ENCODE results near the gene DGKQ. TPM values are rescaled to one million over a fixed set of nuclear protein-coding genes. Genes with fewer than 3 reads are reported as not detected.

The DGKQ gene
- total RNA-seq, 1 experiment from 2014 or later, result 14.2 TPM

DNA sequence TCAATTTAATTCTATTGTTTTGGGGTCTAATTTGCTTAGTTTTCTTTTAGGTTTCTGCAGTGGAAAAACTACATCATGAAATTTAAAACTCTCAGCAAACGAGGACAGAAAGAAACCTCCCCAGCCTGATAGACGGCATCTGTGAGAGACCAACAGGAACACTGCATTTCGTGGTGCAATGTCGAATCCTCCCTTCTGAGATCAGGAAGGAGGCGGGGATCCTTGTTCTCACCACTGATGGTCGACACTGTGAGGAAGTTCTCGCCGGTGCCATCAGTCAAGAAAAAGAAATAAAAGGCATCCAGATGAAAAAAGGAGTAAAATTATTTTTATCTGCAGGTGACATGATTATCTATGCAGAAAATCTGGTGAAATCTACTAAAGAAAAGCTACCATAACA lies 57.8 kb downstream of the DGKQ start:
- H3K4me1 ChIP-seq (ENCODE audit: insufficient read depth, low read length), result no peaks in the 10 kb centered on the region
- no peak overlapping the region for H2AFZ ChIP-seq (ENCODE audit: low read length)
- H4K20me1 ChIP-seq (ENCODE audit: low read length), result peaks cover 13% of the 10 kb centered on the region; the same call in 1 of the 2 replicates
- BruUV-seq (replicated peaks), result no TSS peak
- ChIA-PET CTCF (no interaction called here), POLR2A (ENCODE audit: unreplicated experiment) (no interaction called here)
- no peak overlapping the region for H3K9ac ChIP-seq (ENCODE audit: low read length)
- TF ChIP-seq, protein P1, sequence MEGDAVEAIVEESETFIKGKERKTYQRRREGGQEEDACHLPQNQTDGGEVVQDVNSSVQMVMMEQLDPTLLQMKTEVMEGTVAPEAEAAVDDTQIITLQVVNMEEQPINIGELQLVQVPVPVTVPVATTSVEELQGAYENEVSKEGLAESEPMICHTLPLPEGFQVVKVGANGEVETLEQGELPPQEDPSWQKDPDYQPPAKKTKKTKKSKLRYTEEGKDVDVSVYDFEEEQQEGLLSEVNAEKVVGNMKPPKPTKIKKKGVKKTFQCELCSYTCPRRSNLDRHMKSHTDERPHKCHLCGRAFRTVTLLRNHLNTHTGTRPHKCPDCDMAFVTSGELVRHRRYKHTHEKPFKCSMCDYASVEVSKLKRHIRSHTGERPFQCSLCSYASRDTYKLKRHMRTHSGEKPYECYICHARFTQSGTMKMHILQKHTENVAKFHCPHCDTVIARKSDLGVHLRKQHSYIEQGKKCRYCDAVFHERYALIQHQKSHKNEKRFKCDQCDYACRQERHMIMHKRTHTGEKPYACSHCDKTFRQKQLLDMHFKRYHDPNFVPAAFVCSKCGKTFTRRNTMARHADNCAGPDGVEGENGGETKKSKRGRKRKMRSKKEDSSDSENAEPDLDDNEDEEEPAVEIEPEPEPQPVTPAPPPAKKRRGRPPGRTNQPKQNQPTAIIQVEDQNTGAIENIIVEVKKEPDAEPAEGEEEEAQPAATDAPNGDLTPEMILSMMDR (conservative IDR thresholded peaks at IDR 0.05; ENCODE audit: low read depth, low read length), result no peak
- TF ChIP-seq EZH2phosphoT487 (IDR thresholded peaks at IDR 0.05; ENCODE audit: borderline replicate concordance, low read length) (no peak), EZH2 (IDR thresholded peaks at IDR 0.05; ENCODE audit: low read length, unreplicated experiment) (no peak)
- H3K9me3 ChIP-seq (ENCODE audit: low read length), result no peaks in the 10 kb centered on the region
- no peaks in the 10 kb centered on the region for H3K9me2 ChIP-seq (replicated peaks; ENCODE audit: low read length)
- H3F3A ChIP-seq (ENCODE audit: low read length, unreplicated experiment), result no peaks in the 10 kb centered on the region
- no peaks in the 10 kb centered on the region for H3K36me3 ChIP-seq (ENCODE audit: low read depth, low read length)
- no peak overlapping the region for H3K4me3 ChIP-seq (ENCODE audit: low read length)
- H3K27ac ChIP-seq (ENCODE audit: low read length), result no peak overlapping the region
- H3K27me3 ChIP-seq (ENCODE audit: low read length), result no peaks in the 10 kb centered on the region
- peaks cover 65% of the 10 kb centered on the region for H3K79me2 ChIP-seq (ENCODE audit: low read length)
- no peak for ATAC-seq
- no peak for DNase-seq
- no peak overlapping the region for H3K4me2 ChIP-seq (ENCODE audit: low read length)
- intact Hi-C loops (cut with micrococcal nuclease), result no loop called here

DNA sequence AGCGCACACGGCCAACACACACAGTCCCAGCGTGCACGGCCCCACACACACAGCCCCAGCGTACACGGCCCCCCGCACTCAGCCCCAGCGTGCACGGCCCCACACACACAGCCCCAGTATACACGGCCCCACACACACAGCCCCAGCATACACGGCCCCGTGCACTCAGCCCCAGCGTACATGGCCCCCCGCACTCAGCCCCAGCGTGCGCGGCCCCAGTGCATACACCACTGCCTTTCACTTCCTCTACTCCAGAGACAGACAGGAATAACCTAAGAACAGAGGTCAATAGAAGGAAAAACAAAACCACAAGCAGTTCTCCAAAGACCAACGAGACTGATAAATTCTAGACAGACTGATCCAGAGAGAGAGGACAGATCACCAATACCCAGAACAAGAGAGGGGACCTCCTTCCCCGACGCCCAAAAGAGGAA lies 58.3 kb downstream of the DGKQ start:
- intact Hi-C loops (cut with micrococcal nuclease), result no loop called here
- CTCF ChIA-PET, result no interaction called here
- ATAC-seq, result no peak

DNA sequence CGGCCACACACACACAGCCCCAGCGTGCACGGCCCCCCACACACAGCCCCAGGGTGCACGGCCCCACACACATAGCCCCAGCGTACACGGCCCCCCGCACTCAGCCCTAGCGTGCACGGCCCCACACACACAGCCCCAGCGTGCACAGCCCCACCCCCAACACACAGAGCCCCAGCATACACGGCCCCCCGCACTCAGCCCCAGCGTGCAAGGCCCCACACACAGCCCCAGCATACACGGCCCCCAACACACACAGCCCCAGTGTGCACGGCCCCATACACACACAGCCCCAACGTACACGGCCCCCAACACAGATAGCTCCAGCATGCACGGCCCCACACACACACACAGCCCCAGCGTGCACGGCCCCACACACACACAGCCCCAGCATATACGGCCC lies 58.8 kb downstream of the DGKQ start:
- Histone ChIP-seq H3K36me3 (ENCODE audit: low read depth, low read length) (no peaks in the 10 kb centered on the region), H3K9ac (ENCODE audit: low read length) (no peak overlapping the region), H3K9me3 (ENCODE audit: low read length) (no peaks in the 10 kb centered on the region), H3K4me3 (ENCODE audit: low read length) (no peak overlapping the region), H3K27ac (ENCODE audit: low read length) (no peak overlapping the region), H2AFZ (ENCODE audit: low read length) (no peak overlapping the region), H3K9me2 (replicated peaks; ENCODE audit: low read length) (no peaks in the 10 kb centered on the region), H3K4me1 (ENCODE audit: insufficient read depth, low read length) (no peaks in the 10 kb centered on the region), H3F3A (ENCODE audit: low read length, unreplicated experiment) (no peaks in the 10 kb centered on the region), H3K79me2 (ENCODE audit: low read length) (peaks cover 55% of the 10 kb centered on the region), H3K27me3 (ENCODE audit: low read length) (no peaks in the 10 kb centered on the region), H3K4me2 (ENCODE audit: low read length) (no peak overlapping the region), H4K20me1 (ENCODE audit: low read length) (peaks cover 13% of the 10 kb centered on the region; the same call in 1 of the 2 replicates)
- intact Hi-C loops (cut with micrococcal nuclease), result no loop called here
- POLR2A ChIA-PET (ENCODE audit: unreplicated experiment), result no interaction called here
- no peak for DNase-seq
- ATAC-seq, result no peak
- TF ChIP-seq EZH2phosphoT487 (IDR thresholded peaks at IDR 0.05; ENCODE audit: borderline replicate concordance, low read length), result no peak
- TF ChIP-seq EZH2 (IDR thresholded peaks at IDR 0.05; ENCODE audit: low read length, unreplicated experiment), result no peak
- TF ChIP-seq, protein P1 (conservative IDR thresholded peaks at IDR 0.05; ENCODE audit: low read depth, low read length), result no peak
- no TSS peak for BruUV-seq (replicated peaks)
- CTCF ChIA-PET, result no interaction called here

More for the DNA sequence above, 58.3 kb downstream of the DGKQ start:
- TF ChIP-seq EZH2 (IDR thresholded peaks at IDR 0.05; ENCODE audit: low read length, unreplicated experiment), result no peak
- TF ChIP-seq EZH2phosphoT487 (IDR thresholded peaks at IDR 0.05; ENCODE audit: borderline replicate concordance, low read length), result no peak
- TF ChIP-seq, protein P1 (conservative IDR thresholded peaks at IDR 0.05; ENCODE audit: low read depth, low read length), result no peak
- H3K4me1 ChIP-seq (ENCODE audit: insufficient read depth, low read length), result no peaks in the 10 kb centered on the region
- no peak overlapping the region for H3K27ac ChIP-seq (ENCODE audit: low read length)
- H3K4me3 ChIP-seq (ENCODE audit: low read length), result no peak overlapping the region
- H3K36me3 ChIP-seq (ENCODE audit: low read depth, low read length), result no peaks in the 10 kb centered on the region
- no peaks in the 10 kb centered on the region for H3F3A ChIP-seq (ENCODE audit: low read length, unreplicated experiment)
- DNase-seq, result no peak
- H3K9me3 ChIP-seq (ENCODE audit: low read length), result no peaks in the 10 kb centered on the region
- H3K4me2 ChIP-seq (ENCODE audit: low read length), result no peak overlapping the region
- no peaks in the 10 kb centered on the region for H3K9me2 ChIP-seq (replicated peaks; ENCODE audit: low read length)
- peaks cover 13% of the 10 kb centered on the region; the same call in 1 of the 2 replicates for H4K20me1 ChIP-seq (ENCODE audit: low read length)
- peaks cover 60% of the 10 kb centered on the region for H3K79me2 ChIP-seq (ENCODE audit: low read length)
- no TSS peak for BruUV-seq (replicated peaks)
- no peak overlapping the region for H3K9ac ChIP-seq (ENCODE audit: low read length)
- H3K27me3 ChIP-seq (ENCODE audit: low read length), result no peaks in the 10 kb centered on the region
- POLR2A ChIA-PET (ENCODE audit: unreplicated experiment), result no interaction called here
- no peak overlapping the region for H2AFZ ChIP-seq (ENCODE audit: low read length)

Data from PC-3 (cell line).